Measurements from ENCODE around the gene AP4S1. TPM values are rescaled to one million over a fixed set of nuclear protein-coding genes. Genes with fewer than 3 reads are reported as not detected.
"Not testable (repeated sequence)": the region's sequence is repeated elsewhere in the genome, so short reads cannot be mapped to it uniquely, and the experiment has no call there.

The AP4S1 gene
- 10 to 100 TPM in 2 of 4 donors, 1 to 10 TPM in 2; 2.9 to 12.8 (median 9.2) TPM for total RNA-seq

GRCh38 chr14:31025367-31026076 lies at the start of gene AP4S1:
Gene AP4S1, plus strand, starts transcription at chr14:31025649. Its CDS starts 40,548 bp downstream, at chr14:31066197.
- H3K27ac ChIP-seq: peak within 1 kb of the TSS; percentile 95 to 100 (median 100)
- DNase-seq: peak; percentile 18 to 39
- H3K27me3 ChIP-seq: no peaks in the 10 kb centered on the region
- H3K9me3 ChIP-seq: no peaks in the 10 kb centered on the region
- peaks cover 0 to under 1% of the 10 kb centered on the region in 2 donors for H3K36me3 ChIP-seq
- H3K4me3 ChIP-seq: peak within 1 kb of the TSS; percentile 90 to 98 (median 92)
- TF ChIP-seq POLR2A (IDR thresholded peaks at IDR 0.05): no peak
- TF ChIP-seq, protein P1, sequence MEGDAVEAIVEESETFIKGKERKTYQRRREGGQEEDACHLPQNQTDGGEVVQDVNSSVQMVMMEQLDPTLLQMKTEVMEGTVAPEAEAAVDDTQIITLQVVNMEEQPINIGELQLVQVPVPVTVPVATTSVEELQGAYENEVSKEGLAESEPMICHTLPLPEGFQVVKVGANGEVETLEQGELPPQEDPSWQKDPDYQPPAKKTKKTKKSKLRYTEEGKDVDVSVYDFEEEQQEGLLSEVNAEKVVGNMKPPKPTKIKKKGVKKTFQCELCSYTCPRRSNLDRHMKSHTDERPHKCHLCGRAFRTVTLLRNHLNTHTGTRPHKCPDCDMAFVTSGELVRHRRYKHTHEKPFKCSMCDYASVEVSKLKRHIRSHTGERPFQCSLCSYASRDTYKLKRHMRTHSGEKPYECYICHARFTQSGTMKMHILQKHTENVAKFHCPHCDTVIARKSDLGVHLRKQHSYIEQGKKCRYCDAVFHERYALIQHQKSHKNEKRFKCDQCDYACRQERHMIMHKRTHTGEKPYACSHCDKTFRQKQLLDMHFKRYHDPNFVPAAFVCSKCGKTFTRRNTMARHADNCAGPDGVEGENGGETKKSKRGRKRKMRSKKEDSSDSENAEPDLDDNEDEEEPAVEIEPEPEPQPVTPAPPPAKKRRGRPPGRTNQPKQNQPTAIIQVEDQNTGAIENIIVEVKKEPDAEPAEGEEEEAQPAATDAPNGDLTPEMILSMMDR (IDR thresholded peaks at IDR 0.05 in 4 of 5, conservative IDR thresholded peaks at IDR 0.05 in 1 of 5): no peak
- in situ Hi-C loops (cut with MboI; ENCODE audit: low sequenced_read_pairs in 4 of 4) (no loop called here), intact Hi-C loops (cut with DNase I; ENCODE audit: low total_unique reads) (loop anchor here (1.0 to 10.0 kb wide), 5 partner anchors 33 to 1179 kb away; partner anchors contain the start of genes HECTD1, RNU6-7 and RNU6-8)
- peak; percentile 49 to 51 for ATAC-seq
- peaks cover 28 to 29% of the 10 kb centered on the region in 2 donors for H3K4me1 ChIP-seq

DNA sequence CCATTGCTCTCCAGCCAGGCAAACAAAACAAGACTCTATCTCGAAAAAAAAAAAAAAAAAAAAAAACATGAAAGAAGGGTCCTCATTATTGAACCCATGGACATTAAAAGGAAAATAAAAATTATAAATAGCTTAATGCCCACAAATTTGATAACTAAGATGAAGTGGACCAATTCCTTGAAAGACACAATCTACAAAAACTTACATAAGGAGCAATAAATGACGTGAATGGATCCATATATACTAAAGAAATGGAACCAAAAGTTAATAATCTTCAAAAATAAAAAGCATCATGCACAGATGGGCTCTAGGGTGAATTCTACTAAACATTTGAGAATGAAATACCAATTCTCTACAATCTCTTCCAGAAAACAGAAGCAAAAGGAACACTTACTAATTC lies 47.7 kb upstream of the AP4S1 start:
- TF ChIP-seq POLR2A (IDR thresholded peaks at IDR 0.05): no peak
- TF ChIP-seq, protein P1 (IDR thresholded peaks at IDR 0.05 in 4 of 5, conservative IDR thresholded peaks at IDR 0.05 in 1 of 5): no peak
- in situ Hi-C loops (cut with MboI; ENCODE audit: low sequenced_read_pairs in 4 of 4): loop anchor here in 3 of 4 donors (5.0 to 25.0 kb wide), 2 partner anchors 105 to 385 kb away; no protein-coding TSS in a partner anchor
- Histone ChIP-seq H3K36me3 (no peaks in the 10 kb centered on the region), H3K27ac (peak overlapping the region in 1 of 4 donors; percentile 38), H3K27me3 (no peaks in the 10 kb centered on the region), H3K9me3 (no peaks in the 10 kb centered on the region), H3K4me1 (peaks cover 16 to 20% of the 10 kb centered on the region in 2 donors), H3K4me3 (no peak overlapping the region)
- no peak for ATAC-seq
- intact Hi-C loops (cut with DNase I; ENCODE audit: low total_unique reads): no loop called here
- no peak for DNase-seq

DNA sequence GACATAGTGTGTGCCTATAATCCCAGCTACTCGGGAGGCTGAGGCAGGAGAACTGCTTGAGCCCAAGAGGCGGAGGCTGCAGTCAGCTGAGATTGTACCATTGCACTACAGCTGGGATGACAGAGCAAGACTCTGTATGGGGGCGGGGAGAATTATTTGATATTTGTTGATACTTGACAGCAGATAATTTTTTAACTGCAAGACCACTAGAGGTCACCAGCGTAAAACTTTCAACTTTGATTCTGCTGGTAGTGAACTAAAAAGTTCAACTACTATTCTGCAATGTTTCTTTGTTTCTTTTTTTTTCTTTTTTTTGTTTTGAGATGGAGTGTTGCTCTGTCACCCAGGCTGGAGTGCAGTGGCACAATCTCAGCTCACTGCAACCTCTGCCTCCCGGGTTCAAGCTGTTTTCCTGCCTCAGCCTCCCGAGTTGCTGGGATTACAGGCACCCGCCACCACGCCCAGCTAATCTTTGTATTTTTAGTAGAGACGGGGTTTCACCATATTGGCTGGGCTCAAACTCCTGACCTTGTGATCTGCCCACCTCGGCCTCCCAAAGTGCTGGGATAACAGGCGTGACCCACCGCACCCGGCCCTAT lies 45.2 kb upstream of the AP4S1 start:
- DNase-seq (peak; percentile 11 to 30), ATAC-seq (peak; percentile 89)
- not testable (repeated sequence) for H3K9me3 ChIP-seq, H3K36me3 ChIP-seq, H3K4me3 ChIP-seq, H3K27me3 ChIP-seq
- H3K27ac ChIP-seq: peak overlapping the region in 3 of 4 donors; percentile 1 to 42 (median 29)
- peaks cover 0 to 13% of the 10 kb centered on the region in 2 donors for H3K4me1 ChIP-seq
- TF ChIP-seq, protein P1 (IDR thresholded peaks at IDR 0.05 in 4 of 5, conservative IDR thresholded peaks at IDR 0.05 in 1 of 5): peak; percentile 47 to 64 (median 57)
- intact Hi-C loops (cut with DNase I; ENCODE audit: low total_unique reads): loop anchor here (1.0 to 10.0 kb wide), 3 partner anchors 104 to 377 kb away; partner anchors contain the start of gene HECTD1
- in situ Hi-C loops (cut with MboI; ENCODE audit: low sequenced_read_pairs in 4 of 4): loop anchor here in 3 of 4 donors (5.0 to 25.0 kb wide), 3 partner anchors 97 to 382 kb away; no protein-coding TSS in a partner anchor

DNA sequence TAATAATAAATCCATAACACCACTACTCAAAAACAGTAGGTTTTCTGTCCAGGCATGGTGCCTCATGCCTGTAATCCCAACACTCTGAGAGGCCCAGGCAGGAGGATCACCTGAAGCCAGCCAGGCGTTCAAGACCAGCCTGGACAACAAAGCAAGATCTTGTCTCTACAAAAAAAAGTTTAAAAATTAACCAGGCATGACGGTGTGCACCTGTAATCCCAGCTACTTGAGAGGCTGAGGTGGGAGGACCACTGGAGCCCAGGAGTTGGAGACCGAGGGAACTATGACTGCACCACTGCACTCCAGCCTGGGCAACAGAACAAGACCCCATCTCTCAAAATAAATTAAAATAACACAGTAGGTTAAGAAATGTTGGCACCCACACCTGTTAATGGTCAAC lies 44.5 kb upstream of the AP4S1 start:
- Histone ChIP-seq H3K4me1 (peaks cover 0 to 7% of the 10 kb centered on the region in 2 donors), H3K27me3 (no peaks in the 10 kb centered on the region), H3K9me3 (no peaks in the 10 kb centered on the region), H3K36me3 (no peaks in the 10 kb centered on the region), H3K4me3 (no peak overlapping the region), H3K27ac (peak overlapping the region in 3 of 4 donors; percentile 1 to 42 (median 6))
- DNase-seq: no peak
- no peak for ATAC-seq
- intact Hi-C loops (cut with DNase I; ENCODE audit: low total_unique reads) (loop anchor here (1.0 to 10.0 kb wide), 3 partner anchors 103 to 376 kb away; partner anchors contain the start of gene HECTD1), in situ Hi-C loops (cut with MboI; ENCODE audit: low sequenced_read_pairs in 4 of 4) (loop anchor here in 3 of 4 donors (5.0 to 25.0 kb wide), 3 partner anchors 96 to 381 kb away; no protein-coding TSS in a partner anchor)
- TF ChIP-seq POLR2A (IDR thresholded peaks at IDR 0.05): no peak
- TF ChIP-seq, protein P1 (IDR thresholded peaks at IDR 0.05 in 4 of 5, conservative IDR thresholded peaks at IDR 0.05 in 1 of 5): no peak
